Amygdala (tissue), 56 donors: Measurements from ENCODE around the gene LRP1B.
A peak's percentile ranks its signal among the peaks of the same experiment; 100 is the strongest.
"Not testable (repeated sequence)": the region's sequence is repeated elsewhere in the genome, so short reads cannot be mapped to it uniquely, and the experiment has no call there.

ENCODE experiments used
- DNase-seq, 56 donors: peaks; one replicate each; lab custom pipeline; 2025; lab: John Stamatoyannopoulos, UW

LRP1B gene

DNA sequence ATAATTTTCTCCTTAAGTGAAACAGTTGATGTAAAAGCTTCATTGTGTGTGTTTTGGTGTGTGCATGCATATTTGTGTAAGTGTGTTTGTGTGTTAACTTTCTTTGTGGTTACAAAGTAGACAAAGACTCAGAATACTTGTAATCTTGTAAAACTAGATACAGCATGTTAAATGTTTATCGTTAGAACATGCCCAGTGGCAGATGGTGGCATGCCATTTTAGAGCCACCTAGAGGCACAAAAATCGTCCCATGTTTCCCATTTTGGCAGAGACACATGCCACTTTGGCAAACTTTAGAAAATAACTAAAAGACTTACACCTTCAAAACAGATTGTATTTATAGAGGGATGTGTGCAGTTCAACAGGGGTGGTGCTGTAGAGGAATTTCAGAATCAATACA is 224.1 kb downstream of the LRP1B start:
- DNase-seq, result peak in 3 of 56 donors; percentile 0 to 2 (median 1)

DNA sequence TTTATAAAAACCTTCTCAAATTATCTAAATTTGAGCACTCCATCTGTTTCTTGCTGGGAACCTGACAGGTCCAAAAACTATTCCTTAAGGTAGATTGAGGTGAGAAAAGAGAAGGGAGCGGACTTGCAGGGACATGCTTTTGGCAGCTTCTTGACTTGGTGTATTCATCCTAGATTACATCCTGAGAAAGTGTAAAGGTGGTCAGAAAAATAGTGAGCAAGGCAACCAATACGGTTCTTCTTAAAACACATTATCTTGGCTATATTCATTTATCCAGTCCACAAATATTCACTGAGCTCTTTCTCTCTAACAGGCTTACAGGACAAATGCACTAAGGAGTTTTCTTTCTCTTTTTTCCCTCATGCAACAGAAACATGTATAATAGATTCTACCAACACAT is 230.0 kb downstream of the LRP1B start:
- DNase-seq, result no peak

DNA sequence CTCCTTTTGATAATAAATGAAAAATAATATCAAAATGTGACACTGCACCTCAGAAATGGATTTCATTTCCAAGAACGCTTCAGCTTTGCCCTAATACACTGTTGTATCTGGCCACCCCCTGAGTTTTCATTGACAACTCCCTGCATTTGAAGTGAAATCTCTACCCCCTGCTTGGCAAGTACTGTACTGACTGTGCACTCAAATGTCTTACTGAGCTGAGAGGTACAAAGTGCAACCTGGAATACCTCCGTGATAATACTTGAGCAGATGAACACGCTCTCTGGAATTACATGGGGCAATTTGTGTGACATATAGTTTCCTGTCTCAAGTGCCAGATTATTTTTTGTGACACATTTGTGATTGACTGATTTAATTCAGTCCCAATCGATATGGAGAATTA is 231.1 kb downstream of the LRP1B start:
- no peak for DNase-seq

DNA sequence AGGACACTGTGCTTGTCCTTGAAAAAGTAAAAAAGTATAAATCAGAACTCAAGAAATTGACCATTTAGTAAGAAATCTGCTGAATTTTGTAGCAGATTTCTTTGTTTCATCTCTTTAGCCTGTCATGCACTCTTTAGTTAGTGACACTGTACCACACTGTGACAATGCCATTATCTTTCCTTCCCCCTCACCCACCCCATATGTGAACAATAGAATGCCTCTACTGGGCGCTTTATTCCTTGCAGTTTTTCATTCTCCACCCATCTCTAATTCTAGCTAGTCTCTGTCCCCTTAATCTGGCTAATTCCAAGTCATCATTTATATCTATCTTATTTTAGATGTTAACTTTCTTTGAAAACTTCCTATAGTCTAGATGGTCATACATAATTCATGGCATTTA is 241.0 kb downstream of the LRP1B start:
- DNase-seq, result peak in 11 of 56 donors; percentile 2 to 41 (median 12)

DNA sequence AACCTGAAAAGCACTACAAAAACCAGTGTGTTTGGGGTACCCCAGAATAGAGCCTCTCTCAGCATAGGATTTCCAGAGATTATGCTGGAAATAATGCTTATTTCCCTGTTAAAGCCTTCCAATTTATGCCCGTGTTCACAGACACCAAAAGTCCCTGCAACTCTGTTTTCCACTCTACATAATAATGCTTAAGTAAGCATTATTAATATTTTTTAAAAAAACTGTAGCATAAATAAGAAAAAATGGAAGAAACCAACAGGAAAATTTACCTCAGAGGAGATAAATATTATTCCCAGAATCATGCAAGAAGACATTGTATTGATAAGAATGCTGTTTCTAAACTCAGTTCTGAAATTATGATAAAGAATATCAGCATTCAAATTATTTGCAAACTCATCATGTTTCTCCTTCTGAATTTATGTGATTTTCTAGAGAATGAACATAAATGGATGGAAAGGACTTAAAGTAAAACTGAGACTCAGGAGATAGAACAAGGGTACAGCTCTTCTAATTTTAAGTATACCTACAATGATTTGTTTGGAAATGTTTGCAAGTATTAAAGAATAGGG is 241.7 kb downstream of the LRP1B start:
- no peak for DNase-seq

DNA sequence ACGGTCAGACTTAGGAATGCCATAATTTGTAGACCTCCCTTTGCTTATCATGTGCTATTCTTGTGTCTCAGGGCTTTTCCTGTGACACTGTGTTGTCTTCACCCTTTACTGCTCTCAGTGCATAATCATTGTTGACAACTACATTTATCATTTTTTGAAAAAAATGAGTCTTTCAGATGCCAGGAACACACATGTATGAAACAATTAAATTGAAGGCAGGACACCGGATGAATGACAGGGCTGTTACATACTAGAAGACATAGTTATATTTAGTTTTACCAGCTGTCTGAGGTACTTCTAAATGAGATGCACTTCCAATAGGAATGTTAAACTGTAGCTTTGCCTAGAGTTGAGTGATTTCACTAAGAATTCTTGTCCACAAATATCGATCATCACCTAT is 243.5 kb downstream of the LRP1B start:
- no peak for DNase-seq

DNA sequence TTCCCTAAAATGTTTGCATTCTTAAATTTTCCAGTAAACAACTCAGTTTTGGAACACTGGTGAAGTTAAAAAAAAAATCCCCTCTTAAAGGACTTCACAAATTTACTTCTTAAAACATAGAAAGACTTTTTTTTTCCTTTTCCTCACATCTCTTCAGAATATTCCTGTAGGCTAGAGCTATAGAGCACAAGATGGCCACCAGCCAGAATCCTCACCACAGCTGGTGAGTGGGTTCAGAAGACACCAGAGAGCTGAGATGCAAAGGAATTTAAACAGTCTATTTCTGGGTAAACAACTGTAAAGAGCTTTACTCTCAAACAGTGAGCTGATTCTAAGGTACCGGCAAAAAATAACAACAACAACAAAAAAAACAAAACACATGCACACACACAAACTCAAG is 252.8 kb downstream of the LRP1B start:
- DNase-seq, result peak in 23 of 56 donors; percentile 1 to 47 (median 15)

DNA sequence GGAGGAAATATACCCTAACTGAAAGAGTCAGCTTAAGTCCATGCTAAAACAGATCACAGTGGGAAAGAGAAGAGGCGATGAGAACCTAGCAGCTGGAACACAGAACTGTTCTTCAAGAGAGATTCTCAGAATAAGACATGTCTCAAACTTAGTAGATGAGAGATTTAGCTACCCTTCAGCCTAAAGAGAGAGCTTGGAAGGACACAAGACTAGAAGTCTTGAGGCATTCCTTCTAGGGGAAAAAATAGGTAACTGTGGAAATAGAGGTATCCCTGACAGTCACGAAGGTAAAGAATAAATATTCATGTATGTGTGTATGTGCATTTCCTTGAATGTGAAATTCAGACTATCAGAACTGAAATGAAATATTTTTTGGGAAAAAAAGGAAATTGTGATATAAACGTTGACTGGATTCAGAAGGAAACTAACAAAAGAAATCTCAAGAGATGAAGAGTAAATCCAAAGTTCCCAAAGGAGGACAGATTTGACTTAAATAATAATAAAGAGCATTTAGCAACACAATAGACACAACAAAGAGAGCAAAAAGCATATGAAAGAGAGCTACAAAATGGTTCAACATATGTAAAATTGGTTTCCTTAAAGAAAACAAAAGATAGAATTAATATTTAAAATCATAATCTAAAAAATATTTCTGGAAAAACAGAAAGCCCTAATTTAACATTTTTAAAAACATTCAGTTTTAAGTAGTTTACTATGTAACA is 258.7 kb downstream of the LRP1B start:
- no peak for DNase-seq

DNA sequence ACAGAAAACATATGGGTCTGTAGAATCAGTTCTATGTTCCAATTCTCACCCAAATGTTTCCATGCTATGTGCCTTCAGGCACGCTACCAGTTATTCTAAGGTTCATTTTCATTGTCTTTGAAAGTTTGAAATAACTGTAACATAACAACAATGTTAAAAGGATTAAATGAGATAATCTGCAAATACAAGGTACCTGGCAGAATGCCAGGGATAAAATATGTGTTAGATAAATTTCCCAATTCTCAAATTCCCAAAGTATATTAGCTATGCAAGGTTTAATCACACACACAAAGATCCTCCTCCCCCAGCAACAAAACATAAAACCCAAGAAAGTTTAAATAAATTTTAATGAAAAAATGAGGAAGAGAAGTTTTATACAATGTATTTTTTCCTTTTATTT is 261.2 kb downstream of the LRP1B start:
- DNase-seq, result no peak

DNA sequence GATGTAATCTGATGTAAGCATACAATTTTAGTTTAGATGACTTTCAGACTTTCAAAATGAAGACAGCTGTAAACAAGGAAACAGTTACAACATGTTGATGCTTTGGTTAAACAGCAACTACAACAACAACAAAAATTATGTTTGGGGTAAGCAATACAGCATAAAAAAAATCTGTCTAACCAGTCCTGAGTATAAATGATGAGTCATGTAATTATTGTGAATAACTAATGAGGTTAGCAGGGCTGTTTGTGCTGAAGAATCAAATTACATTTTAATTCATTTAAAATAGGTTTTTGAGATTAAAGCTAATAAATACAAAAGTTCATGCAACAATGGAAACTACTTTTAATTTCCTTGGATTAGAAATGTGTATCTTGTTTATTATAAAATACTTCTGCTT is 266.9 kb downstream of the LRP1B start:
- no peak for DNase-seq

DNA sequence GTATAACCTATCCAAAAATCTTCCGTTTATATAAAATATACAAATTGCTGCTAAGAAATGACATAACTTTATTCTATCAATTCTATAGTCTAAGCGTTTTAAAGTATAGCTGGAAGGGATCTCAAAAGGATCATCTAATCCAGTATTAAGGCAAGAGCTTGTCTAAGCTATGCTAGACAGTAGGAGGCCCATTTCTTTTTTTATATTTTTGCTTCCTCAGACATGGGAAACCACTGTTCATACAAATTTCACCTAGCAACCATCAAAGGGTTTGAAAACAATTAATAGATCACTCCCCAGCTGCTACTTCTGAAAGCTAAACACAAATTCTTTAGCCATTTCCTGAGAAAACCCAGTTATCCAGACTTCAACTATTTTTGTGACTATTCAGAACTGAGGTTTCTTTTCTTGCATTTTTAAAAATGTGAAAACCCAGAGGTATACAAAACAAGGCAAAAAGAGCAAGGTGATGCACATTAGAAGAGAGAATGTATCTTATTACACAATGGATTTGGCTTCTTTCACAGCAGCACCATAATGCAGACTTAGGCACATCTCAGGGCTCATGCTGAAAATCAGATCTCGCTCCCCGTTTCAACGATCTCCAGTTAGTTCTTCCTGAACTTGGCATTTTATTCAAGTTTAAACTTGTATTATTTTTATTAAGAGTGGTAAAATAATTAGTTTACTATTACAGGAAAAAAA is 274.4 kb downstream of the LRP1B start:
- no peak for DNase-seq

DNA sequence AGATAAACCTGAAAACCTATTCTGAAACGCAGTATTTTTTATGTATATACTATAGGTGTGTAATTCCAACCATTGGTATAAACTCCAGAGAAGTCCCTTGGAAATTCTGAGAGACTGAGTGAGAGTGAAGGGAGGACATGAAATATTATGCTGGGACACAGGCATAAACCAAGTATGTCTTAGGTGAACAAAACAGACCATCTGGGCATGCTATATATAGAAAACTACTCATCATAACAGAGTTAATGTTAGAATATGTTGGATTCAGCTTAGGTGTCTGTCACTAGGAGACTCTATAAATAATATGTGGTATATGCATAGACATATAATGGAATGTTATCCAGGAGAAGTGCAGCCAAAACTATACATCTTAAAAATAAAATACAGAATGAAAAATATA is 282.6 kb downstream of the LRP1B start:
- DNase-seq, result no peak

DNA sequence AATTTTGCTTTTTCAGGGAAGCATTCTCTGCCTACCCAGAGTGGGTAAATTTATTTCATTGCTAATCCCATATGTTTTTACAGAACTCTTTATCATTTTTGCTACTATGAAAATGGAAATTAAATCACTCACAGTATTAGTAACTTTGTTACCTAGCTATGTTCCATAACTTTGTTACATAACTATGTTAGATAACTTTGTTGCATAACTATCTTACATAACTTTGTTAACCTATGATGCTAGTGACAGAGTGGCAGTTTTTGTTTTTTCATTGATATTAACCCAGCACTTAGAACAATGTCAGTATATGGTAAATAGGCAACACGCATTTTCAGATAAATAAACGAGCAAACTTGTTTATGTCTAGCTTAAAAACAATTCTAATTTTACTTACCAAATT is 286.6 kb downstream of the LRP1B start:
- DNase-seq, result no peak

DNA sequence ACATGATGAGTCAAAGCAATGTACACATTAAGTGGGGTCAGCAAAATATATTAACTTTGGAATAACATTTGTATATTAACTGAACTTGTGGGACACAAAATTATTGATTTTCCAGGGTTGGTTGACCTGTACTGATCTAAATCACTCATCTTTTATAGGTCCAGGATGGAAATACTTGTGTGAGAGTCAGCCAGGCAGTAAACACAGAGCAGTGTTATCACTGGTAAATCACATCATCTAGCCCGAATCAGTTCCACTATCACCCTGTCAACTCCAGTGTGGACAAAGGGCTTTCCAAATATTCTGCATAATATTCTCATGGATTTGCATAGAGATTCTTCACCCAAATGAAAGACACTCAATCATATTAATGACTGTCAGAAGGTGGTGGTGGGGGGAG is 295.7 kb downstream of the LRP1B start:
- DNase-seq, result no peak

DNA sequence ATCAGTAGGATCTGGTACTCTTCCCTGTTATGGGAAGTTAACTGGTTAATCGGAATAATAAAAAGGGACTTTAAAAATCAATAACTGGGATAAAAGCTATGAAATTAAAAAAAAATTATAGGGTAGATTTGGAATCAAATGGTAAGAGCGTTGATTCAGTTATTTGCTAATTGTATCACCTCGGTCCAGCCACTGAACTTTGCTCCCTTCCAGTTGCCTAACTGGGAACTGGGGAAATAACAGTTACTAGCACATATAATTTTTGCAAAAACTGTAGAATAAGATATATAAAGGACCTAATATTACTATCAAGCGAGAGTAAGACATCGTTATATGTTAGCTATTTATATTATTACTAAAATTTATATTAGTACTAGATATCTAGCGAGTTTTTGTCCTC is 302.1 kb downstream of the LRP1B start:
- DNase-seq, result no peak

DNA sequence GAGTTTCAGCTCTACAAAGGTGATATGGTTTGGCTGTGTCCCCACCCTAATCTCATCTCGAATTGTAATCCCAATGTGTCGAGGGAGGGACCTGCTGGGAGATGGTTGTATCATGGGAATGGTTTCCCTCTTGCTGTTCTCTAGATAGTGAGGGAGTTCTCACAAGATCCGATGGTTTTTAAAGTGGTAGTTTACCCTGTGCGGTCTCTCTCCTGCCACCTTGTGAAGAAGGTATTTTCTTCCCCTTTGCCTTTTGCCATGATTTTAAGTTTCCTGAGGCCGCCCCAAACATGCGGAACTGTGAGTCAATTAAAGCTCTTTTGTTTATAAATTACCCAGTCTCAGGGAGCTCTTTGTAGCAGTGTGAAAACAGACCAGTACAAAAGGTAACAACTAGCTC is 306.0 kb downstream of the LRP1B start:
- DNase-seq, result no peak

DNA sequence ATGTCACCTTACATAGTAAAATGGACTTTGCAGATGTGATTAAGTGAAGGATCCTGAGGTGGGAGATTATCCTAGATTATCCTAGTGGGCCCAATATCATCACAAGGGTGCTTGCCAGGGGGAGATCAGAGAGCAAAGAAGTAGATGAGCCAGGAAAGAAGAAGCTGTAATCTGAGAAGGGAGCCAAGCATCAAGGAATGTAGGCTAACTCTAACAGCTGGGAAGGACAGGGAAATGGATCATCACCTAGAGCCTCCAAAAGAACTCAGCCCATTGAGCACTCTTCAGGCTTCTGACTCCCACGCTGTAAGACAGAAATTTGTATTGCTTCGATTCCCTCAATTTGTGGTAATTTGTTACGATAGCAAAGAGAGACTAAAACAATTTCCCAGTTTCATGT is 309.9 kb downstream of the LRP1B start:
- no peak for DNase-seq

DNA sequence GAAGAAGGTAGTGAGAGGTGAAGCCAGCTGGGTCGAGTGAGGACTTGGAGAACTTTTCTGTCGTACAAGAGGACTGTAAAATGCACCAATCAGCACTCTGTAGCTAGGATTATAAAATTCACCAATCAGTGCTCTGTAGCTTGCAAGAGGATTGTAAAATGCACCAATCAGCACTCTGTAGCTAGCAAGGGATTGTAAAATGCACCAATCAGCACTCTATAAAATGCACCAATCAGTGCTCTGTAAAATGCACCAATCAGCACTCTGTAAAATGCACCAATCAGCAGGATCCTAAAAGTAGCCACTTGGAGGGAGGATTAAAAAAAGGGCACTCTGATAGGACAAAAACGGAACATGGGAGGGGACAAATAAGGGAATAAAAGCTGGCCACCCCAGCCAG is 315.5 kb downstream of the LRP1B start:
- not testable (repeated sequence) for DNase-seq

DNA sequence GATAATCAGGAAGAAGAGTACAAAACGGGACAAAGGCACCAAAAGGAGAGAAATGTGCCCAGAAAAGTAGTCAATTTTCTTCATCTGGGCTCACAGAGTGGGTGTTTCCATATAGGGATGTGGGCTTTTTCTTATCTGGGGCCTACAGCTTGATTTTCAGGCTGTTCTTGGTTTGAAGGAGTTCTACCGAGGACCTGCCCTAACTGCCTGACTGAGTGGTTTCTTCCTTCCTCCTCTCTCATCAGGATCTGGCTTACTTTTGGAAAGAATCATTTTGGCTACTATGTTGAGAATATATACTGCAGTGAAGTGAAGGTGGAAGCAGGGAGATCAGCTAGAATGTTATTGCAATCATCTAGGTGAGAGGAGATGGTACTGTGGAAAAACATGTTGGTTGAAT is 316.7 kb downstream of the LRP1B start:
- DNase-seq, result no peak

DNA sequence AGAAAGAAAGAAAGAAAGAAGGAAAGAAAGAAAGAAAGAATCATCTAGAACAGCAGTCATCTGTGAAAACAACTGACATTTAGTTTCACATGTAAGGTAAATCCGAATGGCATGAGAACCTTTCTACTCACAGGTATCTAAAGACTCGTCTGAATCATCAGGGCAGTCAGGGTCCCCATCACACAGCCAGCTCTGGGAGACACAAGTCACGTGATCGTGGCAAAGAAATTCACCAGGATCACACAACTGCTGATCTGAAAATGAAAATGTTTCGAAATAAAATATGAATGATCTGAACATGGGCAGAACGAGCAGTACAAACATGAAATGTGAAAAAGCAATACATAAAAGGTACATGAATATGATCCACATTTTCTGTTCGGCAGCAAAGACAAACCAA is 320.7 kb downstream of the LRP1B start:
- no peak for DNase-seq

DNA sequence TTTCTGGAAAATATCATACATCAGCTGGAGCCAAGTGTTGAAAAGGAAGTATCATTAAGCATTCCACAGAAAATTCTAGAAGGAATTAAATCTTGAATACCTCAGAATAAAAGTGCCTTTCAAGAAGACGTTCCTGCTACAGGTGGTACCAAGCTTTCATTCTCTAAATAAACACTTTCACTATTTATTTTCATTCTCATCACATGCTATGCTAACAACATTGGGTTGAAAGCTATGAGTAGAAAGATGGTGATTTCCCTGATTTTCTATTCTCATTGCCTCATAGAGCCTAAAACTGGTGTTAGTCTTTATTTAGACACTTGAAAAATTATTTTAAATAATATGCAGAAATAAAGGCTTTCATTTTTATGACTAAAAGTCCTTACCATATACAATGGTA is 324.7 kb downstream of the LRP1B start:
- DNase-seq, result no peak

DNA sequence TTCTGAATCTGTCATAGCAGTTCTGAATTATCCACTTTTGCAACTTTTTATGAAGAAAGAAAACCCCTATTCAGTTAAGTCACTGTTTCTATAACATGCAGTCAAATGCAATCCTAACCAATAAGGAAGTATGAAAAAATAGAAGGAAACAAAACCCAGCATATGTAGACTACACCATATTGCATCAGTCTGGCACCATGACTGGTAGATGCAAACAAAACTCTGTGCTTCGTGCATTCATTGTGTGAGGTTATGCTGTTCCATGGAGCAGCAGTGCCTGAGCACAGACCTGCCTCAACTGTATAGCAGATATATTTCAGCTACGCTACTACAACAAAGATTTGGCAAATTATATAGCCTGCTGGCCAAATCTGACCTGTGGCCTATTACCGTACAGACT is 325.5 kb downstream of the LRP1B start:
- no peak for DNase-seq
